H1 (cell line): ENCODE measurements around the gene TMEM107. TPM values are rescaled to one million over a fixed set of nuclear protein-coding genes. Genes with fewer than 3 reads are reported as not detected.

Experiments used
- CREB1 ChIP-seq: IDR thresholded peaks from 2 replicates; pipeline ENCODE4 v1.6.1; 2012; ENCODE audit warnings: inconsistent platforms
- HDAC2 ChIP-seq, 2 experiments: fragments of 300-600 bp in 1 of 2; sonication (generic) in 1 of 2; IDR thresholded peaks; 2 replicates each; pipeline ENCODE4 v1.6.1; 2011 to 2012; ENCODE audit warnings: low read depth in 2 of 2, low read length in 2 of 2, mild to moderate bottlenecking in 2 of 2, moderate library complexity in 2 of 2, borderline replicate concordance in 1 of 2, inconsistent platforms in 1 of 2
- KDM4A ChIP-seq: IDR thresholded peaks from one replicate; pipeline ENCODE4 v1.7.1; 2012; ENCODE audit warnings: low read depth, mild to moderate bottlenecking, moderate library complexity, low read length, inconsistent platforms; ENCODE audit not compliant: severe bottlenecking
- MAFK ChIP-seq: IDR thresholded peaks from 2 replicates; pipeline ENCODE4 v1.6.1; 2012; ENCODE audit warnings: low read depth, mild to moderate bottlenecking, improper control_type of control experiment, low read length
- NRF1 ChIP-seq: IDR thresholded peaks from 2 replicates; pipeline ENCODE4 v1.6.1; 2011; ENCODE audit warnings: mild to moderate bottlenecking, low read depth, low read length, improper control_type of control experiment
- RAD21 ChIP-seq, 2 experiments: IDR thresholded peaks in 1 of 2; conservative IDR thresholded peaks in 1 of 2; 2 replicates each; pipeline ENCODE4 v1.6.1; 2011; ENCODE audit warnings: low read depth in 2 of 2, low read length in 2 of 2, improper control_type of control experiment in 1 of 2, inconsistent platforms in 1 of 2, mild to moderate bottlenecking in 1 of 2, moderate library complexity in 1 of 2
- RFX5 ChIP-seq: IDR thresholded peaks from 2 replicates; pipeline ENCODE4 v1.6.1; 2011; ENCODE audit warnings: low read depth, low read length, improper control_type of control experiment, borderline replicate concordance
- SP2 ChIP-seq: IDR thresholded peaks from 2 replicates; pipeline ENCODE4 v1.6.1; 2012; ENCODE audit warnings: mild to moderate bottlenecking, low read length, inconsistent platforms
- TBP ChIP-seq: IDR thresholded peaks from 2 replicates; pipeline ENCODE4 v1.6.1; 2011; ENCODE audit warnings: low read depth, low read length, improper control_type of control experiment
- polyA plus RNA-seq, 7 experiments: library from polyadenylated mRNA; depleted of rRNA in 3 of 7; stranded (reverse) in 5 of 7; unstranded in 2 of 7; fragments of >200 nt in 5 of 7; fragments of 200-250 nt in 2 of 7; gene quantifications; 1 replicate in 5 of 7; 2 replicates in 1 of 7; 4 replicates in 1 of 7; pipeline versions ENCODE4 v1.2.1 to v1.2.3, GENCODE V29; 2011 to 2013; ENCODE audit warnings: missing spikeins in 2 of 7, mixed read lengths in 2 of 7
- total RNA-seq: library from RNA; stranded (reverse); fragmentation: NEBNext Ultra II Directional; extraction: Animal tissue kit (Norgen Biotek cat#: 25700); gene quantifications from 2 replicates; pipeline ENCODE4 v1.2.1, GENCODE V29; 2021
- TF ChIP-seq, protein P1 (sequence below): fragments of 300-600 bp; sonication (generic); IDR thresholded peaks from 2 replicates; pipeline ENCODE4 v1.7.1; 2012; ENCODE audit warnings: low read length, moderate library complexity, mild to moderate bottlenecking, inconsistent platforms; ENCODE audit not compliant: insufficient replicate concordance

TMEM107 gene
- total and polyA plus RNA-seq, 2 of the 8 experiments (the other 6 are each of a cell fraction or from before 2014, with no cell fraction given) = 17.3 to 21.5 TPM

- peak; percentile 88 for TF ChIP-seq NRF1
- peak in 1 of 2 experiments; percentile 23; a peak in 1 of 4 replicates for TF ChIP-seq RAD21 (IDR thresholded peaks at IDR 0.05 in 1 of 2, conservative IDR thresholded peaks at IDR 0.05 in 1 of 2; ENCODE audit: low read depth in 2 of 2, low read length in 2 of 2)
- TF ChIP-seq TBP = peak; percentile 82; the same call in 1 of the 2 replicates
- no peak for TF ChIP-seq MAFK
- peak; percentile 65 for TF ChIP-seq SP2
- no peak for TF ChIP-seq KDM4A
- TF ChIP-seq, protein P1, sequence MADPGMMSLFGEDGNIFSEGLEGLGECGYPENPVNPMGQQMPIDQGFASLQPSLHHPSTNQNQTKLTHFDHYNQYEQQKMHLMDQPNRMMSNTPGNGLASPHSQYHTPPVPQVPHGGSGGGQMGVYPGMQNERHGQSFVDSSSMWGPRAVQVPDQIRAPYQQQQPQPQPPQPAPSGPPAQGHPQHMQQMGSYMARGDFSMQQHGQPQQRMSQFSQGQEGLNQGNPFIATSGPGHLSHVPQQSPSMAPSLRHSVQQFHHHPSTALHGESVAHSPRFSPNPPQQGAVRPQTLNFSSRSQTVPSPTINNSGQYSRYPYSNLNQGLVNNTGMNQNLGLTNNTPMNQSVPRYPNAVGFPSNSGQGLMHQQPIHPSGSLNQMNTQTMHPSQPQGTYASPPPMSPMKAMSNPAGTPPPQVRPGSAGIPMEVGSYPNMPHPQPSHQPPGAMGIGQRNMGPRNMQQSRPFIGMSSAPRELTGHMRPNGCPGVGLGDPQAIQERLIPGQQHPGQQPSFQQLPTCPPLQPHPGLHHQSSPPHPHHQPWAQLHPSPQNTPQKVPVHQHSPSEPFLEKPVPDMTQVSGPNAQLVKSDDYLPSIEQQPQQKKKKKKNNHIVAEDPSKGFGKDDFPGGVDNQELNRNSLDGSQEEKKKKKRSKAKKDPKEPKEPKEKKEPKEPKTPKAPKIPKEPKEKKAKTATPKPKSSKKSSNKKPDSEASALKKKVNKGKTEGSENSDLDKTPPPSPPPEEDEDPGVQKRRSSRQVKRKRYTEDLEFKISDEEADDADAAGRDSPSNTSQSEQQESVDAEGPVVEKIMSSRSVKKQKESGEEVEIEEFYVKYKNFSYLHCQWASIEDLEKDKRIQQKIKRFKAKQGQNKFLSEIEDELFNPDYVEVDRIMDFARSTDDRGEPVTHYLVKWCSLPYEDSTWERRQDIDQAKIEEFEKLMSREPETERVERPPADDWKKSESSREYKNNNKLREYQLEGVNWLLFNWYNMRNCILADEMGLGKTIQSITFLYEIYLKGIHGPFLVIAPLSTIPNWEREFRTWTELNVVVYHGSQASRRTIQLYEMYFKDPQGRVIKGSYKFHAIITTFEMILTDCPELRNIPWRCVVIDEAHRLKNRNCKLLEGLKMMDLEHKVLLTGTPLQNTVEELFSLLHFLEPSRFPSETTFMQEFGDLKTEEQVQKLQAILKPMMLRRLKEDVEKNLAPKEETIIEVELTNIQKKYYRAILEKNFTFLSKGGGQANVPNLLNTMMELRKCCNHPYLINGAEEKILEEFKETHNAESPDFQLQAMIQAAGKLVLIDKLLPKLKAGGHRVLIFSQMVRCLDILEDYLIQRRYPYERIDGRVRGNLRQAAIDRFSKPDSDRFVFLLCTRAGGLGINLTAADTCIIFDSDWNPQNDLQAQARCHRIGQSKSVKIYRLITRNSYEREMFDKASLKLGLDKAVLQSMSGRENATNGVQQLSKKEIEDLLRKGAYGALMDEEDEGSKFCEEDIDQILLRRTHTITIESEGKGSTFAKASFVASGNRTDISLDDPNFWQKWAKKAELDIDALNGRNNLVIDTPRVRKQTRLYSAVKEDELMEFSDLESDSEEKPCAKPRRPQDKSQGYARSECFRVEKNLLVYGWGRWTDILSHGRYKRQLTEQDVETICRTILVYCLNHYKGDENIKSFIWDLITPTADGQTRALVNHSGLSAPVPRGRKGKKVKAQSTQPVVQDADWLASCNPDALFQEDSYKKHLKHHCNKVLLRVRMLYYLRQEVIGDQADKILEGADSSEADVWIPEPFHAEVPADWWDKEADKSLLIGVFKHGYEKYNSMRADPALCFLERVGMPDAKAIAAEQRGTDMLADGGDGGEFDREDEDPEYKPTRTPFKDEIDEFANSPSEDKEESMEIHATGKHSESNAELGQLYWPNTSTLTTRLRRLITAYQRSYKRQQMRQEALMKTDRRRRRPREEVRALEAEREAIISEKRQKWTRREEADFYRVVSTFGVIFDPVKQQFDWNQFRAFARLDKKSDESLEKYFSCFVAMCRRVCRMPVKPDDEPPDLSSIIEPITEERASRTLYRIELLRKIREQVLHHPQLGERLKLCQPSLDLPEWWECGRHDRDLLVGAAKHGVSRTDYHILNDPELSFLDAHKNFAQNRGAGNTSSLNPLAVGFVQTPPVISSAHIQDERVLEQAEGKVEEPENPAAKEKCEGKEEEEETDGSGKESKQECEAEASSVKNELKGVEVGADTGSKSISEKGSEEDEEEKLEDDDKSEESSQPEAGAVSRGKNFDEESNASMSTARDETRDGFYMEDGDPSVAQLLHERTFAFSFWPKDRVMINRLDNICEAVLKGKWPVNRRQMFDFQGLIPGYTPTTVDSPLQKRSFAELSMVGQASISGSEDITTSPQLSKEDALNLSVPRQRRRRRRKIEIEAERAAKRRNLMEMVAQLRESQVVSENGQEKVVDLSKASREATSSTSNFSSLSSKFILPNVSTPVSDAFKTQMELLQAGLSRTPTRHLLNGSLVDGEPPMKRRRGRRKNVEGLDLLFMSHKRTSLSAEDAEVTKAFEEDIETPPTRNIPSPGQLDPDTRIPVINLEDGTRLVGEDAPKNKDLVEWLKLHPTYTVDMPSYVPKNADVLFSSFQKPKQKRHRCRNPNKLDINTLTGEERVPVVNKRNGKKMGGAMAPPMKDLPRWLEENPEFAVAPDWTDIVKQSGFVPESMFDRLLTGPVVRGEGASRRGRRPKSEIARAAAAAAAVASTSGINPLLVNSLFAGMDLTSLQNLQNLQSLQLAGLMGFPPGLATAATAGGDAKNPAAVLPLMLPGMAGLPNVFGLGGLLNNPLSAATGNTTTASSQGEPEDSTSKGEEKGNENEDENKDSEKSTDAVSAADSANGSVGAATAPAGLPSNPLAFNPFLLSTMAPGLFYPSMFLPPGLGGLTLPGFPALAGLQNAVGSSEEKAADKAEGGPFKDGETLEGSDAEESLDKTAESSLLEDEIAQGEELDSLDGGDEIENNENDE = no peak
- TF ChIP-seq RFX5 = no peak; the same call in 1 of the 2 replicates
- peak; percentile 84 for TF ChIP-seq CREB1
- TF ChIP-seq HDAC2 (IDR thresholded peaks at IDR 0.05; ENCODE audit: borderline replicate concordance in 1 of 2, low read depth in 2 of 2, low read length in 2 of 2) = no peak
These were observed 19.8 kb downstream of the TMEM107 start (continued) for GRCh38 chr17:8156246-8156992.
